Right renal cortex interstitium (tissue), 3 donors: ENCODE data around the gene CCDC120. TPM values are rescaled to one million over a fixed set of nuclear protein-coding genes. Genes with fewer than 3 reads are reported as not detected.

Source experiments
- DNase-seq, 3 donors: peaks; one replicate each; pipeline ENCODE4 v3.0.0-alpha.2; 2013; ENCODE audit warnings: low read depth in 3 of 3, low spot score in 2 of 3
- polyA plus RNA-seq, 3 donors: library from polyadenylated mRNA; unstranded; fragments of 120-200 nt; gene quantifications; one replicate each; pipeline ENCODE4 v1.2.1, GENCODE V29; 2013; ENCODE audit not compliant: insufficient read length in 3 of 3

The CCDC120 gene
- polyA plus RNA-seq, 3 donors = 7.6 to 8.9 (median 8.7) TPM

DNA sequence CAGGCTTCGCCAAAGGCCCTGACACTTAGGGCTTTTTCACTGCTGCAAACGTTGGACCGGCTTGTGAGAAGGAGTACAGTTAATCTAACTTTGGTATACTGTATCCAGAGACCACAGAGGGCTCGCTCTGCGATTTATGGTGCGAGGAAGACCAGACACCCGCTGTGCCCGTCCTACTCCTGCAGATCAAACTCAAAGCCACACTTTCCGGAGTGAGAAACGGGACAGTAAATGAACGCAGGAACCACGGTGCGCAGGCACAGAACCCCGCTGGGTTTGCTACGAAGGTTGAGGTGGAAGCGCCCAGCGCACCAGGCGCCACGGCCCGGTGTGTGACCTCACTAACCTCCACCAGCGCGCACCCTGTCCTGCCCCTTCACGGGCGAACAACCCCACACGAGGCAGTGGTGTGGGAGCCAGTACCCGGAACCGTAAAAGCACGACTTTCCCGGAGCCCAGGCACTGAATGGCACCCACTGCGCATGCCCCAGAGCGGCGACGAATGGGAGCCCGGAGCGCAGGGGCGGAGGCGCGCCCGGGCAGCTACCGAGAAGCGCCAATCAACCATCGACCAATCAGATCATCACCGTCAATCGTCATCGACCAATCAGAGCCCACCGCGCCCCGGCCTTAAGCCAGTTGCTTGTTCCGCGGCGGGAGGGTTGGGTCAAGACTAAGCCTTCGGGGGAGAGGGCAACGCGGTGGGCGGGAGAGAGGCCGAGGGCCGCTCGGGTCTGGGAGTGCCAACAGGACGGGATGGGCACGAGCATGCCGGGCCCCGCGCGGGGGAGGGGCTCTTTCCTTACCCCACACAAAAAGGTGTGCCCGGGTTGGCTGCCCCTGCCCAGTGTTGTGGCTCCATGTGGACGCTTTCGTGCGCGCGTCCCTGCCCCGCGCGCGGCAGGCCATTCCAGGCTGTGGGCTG is 42.2 kb downstream of the CCDC120 start:
- peak; percentile 62 to 87 (median 76) for DNase-seq

- DNase-seq = no peak
Measured at GRCh38 chrX:49101629-49101984, 42.8 kb downstream of the CCDC120 start.

- DNase-seq = no peak
Measured at GRCh38 chrX:49102190-49102589, 43.4 kb downstream of the CCDC120 start.

GRCh38 chrX:49103637-49104036 is 44.8 kb downstream of the CCDC120 start:
- no peak for DNase-seq

GRCh38 chrX:49106296-49106695 is 47.5 kb downstream of the CCDC120 start:
- DNase-seq = no peak

DNA sequence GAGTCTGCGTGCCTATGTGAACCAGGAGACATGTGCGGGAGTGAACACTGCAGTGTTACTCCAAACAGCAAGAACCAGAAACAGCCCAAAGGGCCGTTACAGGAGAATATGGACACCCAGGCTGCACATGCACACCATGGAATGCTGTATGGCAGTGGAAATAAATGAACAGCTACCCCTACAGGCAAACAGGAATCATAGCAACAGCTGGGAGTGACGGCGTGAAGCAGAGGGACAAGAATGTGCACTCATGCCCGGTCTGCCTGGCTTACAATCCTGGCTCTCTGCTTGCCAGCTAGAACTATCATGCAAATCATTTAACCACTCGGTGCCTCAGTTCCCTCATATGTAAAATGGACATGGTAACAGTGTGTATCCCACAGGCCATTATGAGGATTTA is 48.1 kb downstream of the CCDC120 start:
- no peak for DNase-seq

DNA sequence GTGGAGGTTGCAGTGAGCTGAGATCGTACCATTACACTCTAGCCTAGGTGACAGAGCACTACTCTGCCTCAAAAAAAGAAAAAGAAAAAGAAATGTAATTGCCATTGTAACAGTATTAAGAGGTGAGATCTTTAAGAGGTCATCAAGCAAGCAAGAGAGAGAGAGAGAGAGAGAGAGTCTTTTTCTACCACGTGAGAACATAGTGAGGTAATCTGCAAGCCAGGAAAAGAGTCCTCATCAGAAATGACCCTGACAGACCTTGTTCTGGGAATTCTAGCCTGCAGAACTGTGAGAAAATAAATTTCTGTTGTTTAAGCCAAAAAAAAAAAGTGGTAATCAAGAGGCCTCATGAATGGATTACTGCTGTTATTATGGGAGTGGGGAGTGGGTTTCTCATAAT is 49.8 kb downstream of the CCDC120 start:
- no peak for DNase-seq

DNA sequence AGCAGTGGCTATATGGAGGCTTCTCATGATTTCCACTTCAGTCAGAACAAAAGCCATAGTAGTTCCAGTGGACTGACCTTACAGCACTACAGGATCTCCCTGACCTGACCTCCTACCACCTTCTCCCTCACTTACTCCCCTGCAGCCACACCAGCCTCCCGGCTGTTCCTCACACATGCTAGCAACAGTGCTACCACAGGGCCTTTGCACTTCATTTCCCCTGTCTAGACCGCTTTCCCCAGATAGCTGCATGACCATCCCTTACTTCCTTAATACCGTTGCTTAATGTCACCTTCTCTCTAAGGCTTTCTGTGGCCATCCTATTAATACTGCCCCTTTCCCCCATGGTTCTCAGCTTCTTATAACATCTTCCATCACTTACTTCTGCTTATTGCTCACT is 51.6 kb downstream of the CCDC120 start:
- no peak for DNase-seq

DNA sequence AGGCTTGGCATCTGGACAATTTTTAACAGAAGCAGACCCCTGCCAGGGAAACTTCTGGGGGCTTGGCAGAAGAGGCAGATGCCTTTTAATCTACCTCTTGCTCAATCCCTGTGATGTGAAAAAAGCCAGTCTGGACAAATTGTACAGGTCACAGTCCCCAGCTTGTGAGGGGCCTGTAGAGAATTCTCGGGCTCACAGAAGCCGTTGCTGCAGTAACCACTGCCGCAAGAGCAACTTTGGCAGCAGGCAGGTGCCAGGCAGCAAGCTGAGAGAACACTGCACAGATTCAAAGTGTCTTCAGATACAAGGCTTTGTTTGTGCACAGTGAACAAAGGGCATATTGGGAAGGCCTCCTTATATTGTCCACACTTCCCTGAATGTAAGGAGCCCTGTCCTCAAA is 53.0 kb downstream of the CCDC120 start:
- DNase-seq = no peak

DNA sequence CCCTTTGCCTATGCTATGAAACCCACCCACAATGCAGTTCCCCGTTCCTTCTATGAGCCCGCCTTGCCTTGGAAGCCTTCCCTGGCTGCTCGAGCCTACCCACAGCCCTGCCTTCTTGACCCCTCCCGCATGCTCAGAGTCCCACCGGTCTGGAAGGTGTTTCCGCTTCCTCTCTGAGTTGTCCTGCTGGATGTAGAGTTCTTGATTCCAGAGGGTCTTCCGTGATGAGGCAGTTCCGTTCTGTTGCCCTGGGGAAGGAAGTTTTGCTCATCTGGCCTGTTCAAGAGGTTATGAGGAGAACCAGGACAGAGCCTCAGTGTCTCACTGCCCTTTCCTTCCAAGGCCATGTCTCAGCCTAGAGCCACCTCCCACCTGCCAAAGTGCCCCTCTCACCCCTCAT is 57.3 kb downstream of the CCDC120 start:
- no peak for DNase-seq

- DNase-seq = no peak
Measured at GRCh38 chrX:49116716-49117115, 57.9 kb downstream of the CCDC120 start.

DNA sequence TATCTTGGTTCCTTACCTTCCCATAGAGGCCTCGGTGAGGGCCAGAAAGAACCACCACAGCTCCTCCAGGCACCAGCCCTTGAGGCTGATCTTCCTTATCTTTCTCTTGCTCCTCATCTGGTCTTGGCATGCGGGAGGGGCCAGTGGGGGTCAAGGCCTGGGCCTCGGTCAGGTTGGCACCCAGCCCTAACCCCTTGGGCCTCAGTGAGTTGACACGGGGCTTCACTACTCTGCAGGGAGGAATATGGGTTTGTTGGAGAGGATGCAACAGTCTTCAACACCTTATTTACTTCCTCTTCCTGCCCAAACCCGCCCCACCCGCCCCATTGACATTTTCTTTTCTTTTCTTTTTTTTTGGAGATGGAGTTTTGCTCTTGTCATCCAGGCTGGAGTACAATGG is 58.8 kb downstream of the CCDC120 start:
- DNase-seq = no peak

Other genes starting within 250 kb of the CCDC120 start
- under 1 TPM in 1 of 3 donors, not detected in 2; 0.12 TPM for gene ERAS, start 232.5 kb upstream of the CCDC120 start, polyA plus RNA-seq
- gene PCSK1N, start 223.4 kb upstream of the CCDC120 start, polyA plus RNA-seq = 10 to 100 TPM in 1 of 3 donors, 1 to 10 TPM in 2; 5.1 to 10.4 (median 6.8) TPM
- 10 to 100 TPM; 33.2 to 43.0 (median 34.5) TPM for gene TIMM17B, start 161.2 kb upstream of the CCDC120 start, polyA plus RNA-seq
- gene PQBP1, start 161.1 kb upstream of the CCDC120 start, polyA plus RNA-seq = 10 to 100 TPM; 75.1 to 78.8 (median 75.8) TPM
- 10 to 100 TPM; 31.8 to 32.8 (median 32.4) TPM for gene SLC35A2, start 147.4 kb upstream of the CCDC120 start, polyA plus RNA-seq
- gene PIM2, start 140.0 kb upstream of the CCDC120 start, polyA plus RNA-seq = 1 to 10 TPM; 5.6 to 6.7 (median 6.2) TPM
- 10 to 100 TPM; 64.4 to 66.9 (median 65.9) TPM for gene OTUD5, start 101.4 kb upstream of the CCDC120 start, polyA plus RNA-seq
- gene KCND1, start 87.2 kb upstream of the CCDC120 start, polyA plus RNA-seq = 1 to 10 TPM; 2.1 to 2.2 (median 2.1) TPM
- 10 to 100 TPM; 40.6 to 50.6 (median 45.8) TPM for gene GRIPAP1, start 56.7 kb upstream of the CCDC120 start, polyA plus RNA-seq
- 10 to 100 TPM; 24.9 to 27.9 (median 25.2) TPM for gene TFE3, start 15.6 kb upstream of the CCDC120 start, polyA plus RNA-seq
- gene PRAF2, start 15.0 kb downstream of the CCDC120 start, polyA plus RNA-seq = 10 to 100 TPM; 32.2 to 35.3 (median 32.3) TPM
- gene WDR45, start 20.9 kb downstream of the CCDC120 start, polyA plus RNA-seq = 10 to 100 TPM; 58.9 to 60.2 (median 59.4) TPM
- gene GPKOW, start 64.7 kb downstream of the CCDC120 start, polyA plus RNA-seq = 10 to 100 TPM; 21.8 to 25.8 (median 24.2) TPM
- gene MAGIX, start 103.8 kb downstream of the CCDC120 start, polyA plus RNA-seq = 1 to 10 TPM; 2.7 to 5.3 (median 3.6) TPM
- 10 to 100 TPM; 29.7 to 40.3 (median 37.7) TPM for gene PLP2, start 112.9 kb downstream of the CCDC120 start, polyA plus RNA-seq
- gene PRICKLE3, start 127.4 kb downstream of the CCDC120 start, polyA plus RNA-seq = 1 to 10 TPM; 3.2 to 4.6 (median 3.8) TPM
- 1 to 10 TPM; 1.7 to 2.6 (median 2.5) TPM for gene SYP, start 141.2 kb downstream of the CCDC120 start, polyA plus RNA-seq
- under 1 TPM; 0.15 to 0.29 (median 0.17) TPM for gene CACNA1F, start 174.3 kb downstream of the CCDC120 start, polyA plus RNA-seq
- gene CCDC22, start 176.5 kb downstream of the CCDC120 start, polyA plus RNA-seq = 10 to 100 TPM; 15.2 to 18.1 (median 15.2) TPM
- gene FOXP3, start 205.7 kb downstream of the CCDC120 start, polyA plus RNA-seq = under 1 TPM; 0.76 to 0.82 (median 0.79) TPM
- gene PPP1R3F, start 210.8 kb downstream of the CCDC120 start, polyA plus RNA-seq = 1 to 10 TPM; 4.9 to 6.0 (median 5.8) TPM
- gene GAGE10, start 244.6 kb downstream of the CCDC120 start, polyA plus RNA-seq = not detected